ENCODE results near the gene SNAP47.

SNAP47 gene

GRCh38 chr1:227797625-227798024 is 62.4 kb downstream of the SNAP47 start:
- DNase-seq (ENCODE audit: low read depth, low spot score), result no peak

- no peak for DNase-seq (ENCODE audit: low read depth, low spot score)
Measured at GRCh38 chr1:227798078-227798802, 63.0 kb downstream of the SNAP47 start.

GRCh38 chr1:227799756-227800155 is 64.5 kb downstream of the SNAP47 start:
- no peak for DNase-seq (ENCODE audit: low read depth, low spot score)

GRCh38 chr1:227803933-227804332 is 68.7 kb downstream of the SNAP47 start:
- DNase-seq (ENCODE audit: low read depth, low spot score), result no peak

- DNase-seq (ENCODE audit: low read depth, low spot score), result no peak
Measured at GRCh38 chr1:227805606-227806197, 70.5 kb downstream of the SNAP47 start.

GRCh38 chr1:227808566-227808965 is 73.3 kb downstream of the SNAP47 start:
- no peak for DNase-seq (ENCODE audit: low read depth, low spot score)

GRCh38 chr1:227809026-227809425 is 73.8 kb downstream of the SNAP47 start:
- no peak for DNase-seq (ENCODE audit: low read depth, low spot score)

GRCh38 chr1:227813962-227814361 is 78.7 kb downstream of the SNAP47 start:
- no peak for DNase-seq (ENCODE audit: low read depth, low spot score)

- no peak for DNase-seq (ENCODE audit: low read depth, low spot score)
Measured at GRCh38 chr1:227815468-227816409, 80.5 kb downstream of the SNAP47 start, which contains the start of gene PRSS38. TSS of gene PRSS38 (plus strand) at chr1:227815675. CDS start at chr1:227815717, 42 bp downstream.

- no peak for DNase-seq (ENCODE audit: low read depth, low spot score)
Measured at GRCh38 chr1:227816750-227817446, 81.7 kb downstream of the SNAP47 start.

GRCh38 chr1:227823537-227823936 is 88.3 kb downstream of the SNAP47 start:
- no peak for DNase-seq (ENCODE audit: low read depth, low spot score)

GRCh38 chr1:227824204-227824603 is 89.0 kb downstream of the SNAP47 start:
- no peak for DNase-seq (ENCODE audit: low read depth, low spot score)

- no peak for DNase-seq (ENCODE audit: low read depth, low spot score)
Measured at GRCh38 chr1:227828786-227829185, 93.6 kb downstream of the SNAP47 start.

Data from activated CD4-positive, CD25-positive, alpha-beta regulatory T cell treated with anti-CD3 and anti-CD28 coated beads, Interleukin-2, amount 50 U/mL, for 16 hours (primary cell).